ENCODE results near the gene ARAP2. TPM values are rescaled to one million over a fixed set of nuclear protein-coding genes. Genes with fewer than 3 reads are reported as not detected.

ARAP2 gene
- total RNA-seq, 4 donors from 2014 or later = 82.8 to 136 (median 105) TPM

DNA sequence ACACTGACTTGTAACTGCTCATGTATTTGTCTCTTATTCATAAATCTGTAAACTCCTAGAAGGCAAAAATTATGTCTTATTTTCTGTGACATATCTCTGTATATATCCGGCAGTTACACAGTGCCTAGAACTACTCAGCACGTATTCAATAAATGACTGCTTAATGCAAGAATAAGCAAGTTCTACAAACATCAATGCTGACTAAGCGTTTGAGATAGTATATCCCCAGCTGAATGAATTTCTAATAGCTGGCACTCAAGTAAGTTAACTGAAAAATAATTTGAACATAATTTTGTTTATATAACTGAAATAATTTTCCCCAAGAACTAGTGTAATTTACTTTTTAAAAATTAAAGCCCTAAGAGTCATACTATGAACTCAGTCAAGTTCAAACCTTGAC is 113.7 kb downstream of the ARAP2 start:
- no peak for DNase-seq (ENCODE audit: low spot score in 2 of 2)
- intact Hi-C loops (cut with DNase I; ENCODE audit: low total_unique reads) = no loop called here

DNA sequence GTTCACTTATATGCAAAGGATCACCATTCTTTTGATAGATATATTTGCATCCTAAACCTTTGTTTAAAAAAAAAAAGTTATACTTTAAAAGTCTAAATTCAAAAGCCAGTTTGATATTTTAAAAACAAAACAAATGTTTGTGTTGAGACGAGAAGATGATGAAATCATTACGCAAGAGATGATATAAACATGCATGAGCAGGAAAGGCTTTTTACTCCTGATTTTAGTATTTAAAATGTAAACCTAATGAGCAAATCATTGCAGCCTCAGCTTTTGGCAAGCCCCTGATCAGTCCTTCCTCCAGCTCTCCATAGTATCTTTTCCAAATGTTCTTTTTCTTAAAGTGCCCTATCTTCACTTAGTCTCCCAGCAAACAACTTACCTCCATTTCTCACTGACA is 115.6 kb downstream of the ARAP2 start:
- intact Hi-C loops (cut with DNase I; ENCODE audit: low total_unique reads) = no loop called here
- no peak overlapping the region for H3K4me3 ChIP-seq (ENCODE audit: low read depth, poor library complexity, severe bottlenecking)
- TF ChIP-seq POLR2A (IDR thresholded peaks at IDR 0.05) (no peak), CTCF (IDR thresholded peaks at IDR 0.05) (no peak)
- WGBS, 2 donors = 54 to 56% methylated on average over 2 of the region's 2 CpGs
- DNase-seq (ENCODE audit: low spot score in 2 of 2) = no peak

More for the DNA sequence above, 113.7 kb downstream of the ARAP2 start:
- TF ChIP-seq CTCF (IDR thresholded peaks at IDR 0.05) (no peak), POLR2A (IDR thresholded peaks at IDR 0.05) (no peak)
- H3K4me3 ChIP-seq (ENCODE audit: low read depth, poor library complexity, severe bottlenecking) = no peak overlapping the region
- WGBS, 2 donors = 94 to 96% methylated on average over 3 of the region's 3 CpGs

GRCh38 chr4:36123906-36124305 is 120.4 kb downstream of the ARAP2 start:
- 69 to 81% methylated on average over 1 of the region's 1 CpG for WGBS, 2 donors
- TF ChIP-seq CTCF (IDR thresholded peaks at IDR 0.05) (no peak), POLR2A (IDR thresholded peaks at IDR 0.05) (no peak)
- DNase-seq (ENCODE audit: low spot score in 2 of 2) = no peak
- intact Hi-C loops (cut with DNase I; ENCODE audit: low total_unique reads) = no loop called here
- H3K4me3 ChIP-seq (ENCODE audit: low read depth, poor library complexity, severe bottlenecking) = no peak overlapping the region

DNA sequence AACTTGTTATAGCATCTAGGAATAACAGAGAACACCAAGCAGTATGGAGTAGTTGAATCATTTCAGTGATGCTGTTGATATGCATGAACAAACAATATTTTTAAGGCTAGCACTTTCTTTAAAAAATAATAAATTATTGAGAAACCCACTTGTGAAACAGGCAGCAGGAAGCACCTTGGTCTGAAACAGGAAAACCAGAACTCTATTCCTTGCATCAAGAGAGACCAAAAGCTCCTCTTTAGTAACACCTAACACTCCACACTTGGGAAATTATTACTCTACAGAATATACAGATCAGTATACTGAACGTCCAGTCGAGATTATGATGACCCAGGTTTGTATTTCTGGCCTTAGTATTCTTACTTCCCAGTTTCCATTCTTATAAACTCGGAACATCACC is 129.0 kb downstream of the ARAP2 start:
- WGBS, 2 donors = 73 to 82% methylated on average over 3 of the region's 3 CpGs
- no peak for DNase-seq (ENCODE audit: low spot score in 2 of 2)
- no peak overlapping the region for H3K4me3 ChIP-seq (ENCODE audit: low read depth, poor library complexity, severe bottlenecking)
- no peak for TF ChIP-seq POLR2A (IDR thresholded peaks at IDR 0.05)
- no peak for TF ChIP-seq CTCF (IDR thresholded peaks at IDR 0.05)
- intact Hi-C loops (cut with DNase I; ENCODE audit: low total_unique reads) = no loop called here

DNA sequence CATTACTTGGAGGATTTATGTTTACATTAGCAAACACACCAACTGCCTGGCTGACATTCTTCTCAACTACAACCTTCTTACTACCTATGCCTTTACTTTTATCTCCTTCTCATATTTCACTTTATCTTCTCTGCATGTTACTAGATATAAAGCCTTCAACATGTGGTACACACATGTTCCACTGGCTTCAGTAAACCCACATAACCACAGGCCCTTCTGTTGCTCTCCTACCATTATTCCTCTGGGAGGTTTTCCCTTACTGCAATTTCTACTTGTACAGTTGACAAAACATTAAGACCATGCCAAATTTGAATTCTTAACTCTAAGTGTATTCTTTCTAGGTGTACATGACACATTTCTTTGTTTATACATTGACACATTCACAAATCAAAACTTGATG is 133.1 kb downstream of the ARAP2 start:
- H3K4me3 ChIP-seq (ENCODE audit: low read depth, poor library complexity, severe bottlenecking) = no peak overlapping the region
- TF ChIP-seq POLR2A (IDR thresholded peaks at IDR 0.05) (no peak), CTCF (IDR thresholded peaks at IDR 0.05) (no peak)
- DNase-seq (ENCODE audit: low spot score in 2 of 2) = no peak
- intact Hi-C loops (cut with DNase I; ENCODE audit: low total_unique reads) = no loop called here

GRCh38 chr4:36099509-36099908 is 144.8 kb downstream of the ARAP2 start:
- 64 to 70% methylated on average over 3 of the region's 3 CpGs for WGBS, 2 donors
- TF ChIP-seq POLR2A (IDR thresholded peaks at IDR 0.05) (no peak), CTCF (IDR thresholded peaks at IDR 0.05) (no peak)
- intact Hi-C loops (cut with DNase I; ENCODE audit: low total_unique reads) = no loop called here
- DNase-seq (ENCODE audit: low spot score in 2 of 2) = no peak
- no peak overlapping the region for H3K4me3 ChIP-seq (ENCODE audit: low read depth, poor library complexity, severe bottlenecking)

Measured in lower leg skin (tissue), 4 donors.